ENCODE measurements around the gene KIAA1755. TPM values are rescaled to one million over a fixed set of nuclear protein-coding genes. Genes with fewer than 3 reads are reported as not detected.
"Not testable (repeated sequence)": the region's sequence is repeated elsewhere in the genome, so short reads cannot be mapped to it uniquely, and the experiment has no call there.

KIAA1755 gene
- total RNA-seq, 1 donor from 2014 or later = not detected

DNA sequence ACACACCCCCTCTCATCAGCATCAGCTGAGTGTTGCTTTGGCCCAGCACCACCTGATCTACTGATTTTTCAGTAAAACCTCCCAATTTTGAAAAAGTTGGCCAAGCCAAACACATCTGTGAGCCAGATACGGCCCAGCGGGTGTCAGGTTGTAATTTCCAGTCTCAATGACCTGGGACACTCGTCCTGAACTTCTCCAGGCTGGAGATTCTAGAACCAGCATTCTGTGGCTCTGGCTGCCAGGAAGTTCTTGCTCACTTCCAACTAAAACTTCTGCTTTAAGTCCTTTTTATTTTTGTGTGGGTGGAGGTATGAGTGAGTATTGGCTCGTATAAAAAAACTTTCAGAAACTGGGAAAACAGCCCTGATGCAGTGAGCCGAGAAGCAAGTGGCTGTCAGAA, 5.1 kb downstream of the KIAA1755 start:
- Mint-ChIP-seq H3K4me1 (no peaks in the 10 kb centered on the region), H3K27me3 (peaks cover 21% of the 10 kb centered on the region), H3K36me3 (ENCODE audit: low read depth) (no peaks in the 10 kb centered on the region), H3K27ac (no peak overlapping the region), H3K9me3 (no peaks in the 10 kb centered on the region), H3K4me3 (no peak overlapping the region)
- ChIA-PET CTCF (no interaction called here), POLR2A (no interaction called here)
- no peak for ATAC-seq (ENCODE audit: low read depth)
- no peak for DNase-seq
- intact Hi-C loops (cut with micrococcal nuclease) = no loop called here
- no peak for TF ChIP-seq CTCF (IDR thresholded peaks at IDR 0.05)

GRCh38 chr20:38254621-38255020, 5.9 kb downstream of the KIAA1755 start:
- H3K36me3 Mint-ChIP-seq (ENCODE audit: low read depth); H3K9me3 Mint-ChIP-seq; ATAC-seq (ENCODE audit: low read depth); H3K4me1 Mint-ChIP-seq; DNase-seq; POLR2A ChIA-PET; H3K27ac Mint-ChIP-seq; intact Hi-C loops (cut with micrococcal nuclease); H3K4me3 Mint-ChIP-seq: not testable (repeated sequence)
- CTCF ChIA-PET = interaction anchor here (0.7 kb wide), 1 partner anchor 477 kb away, joined by 4 read pairs; no protein-coding TSS in a partner anchor
- H3K27me3 Mint-ChIP-seq = peaks cover 16% of the 10 kb centered on the region

- no peak for ATAC-seq (ENCODE audit: low read depth)
- intact Hi-C loops (cut with micrococcal nuclease) = no loop called here
- ChIA-PET POLR2A (no interaction called here), CTCF (no interaction called here)
- Mint-ChIP-seq H3K9me3 (no peaks in the 10 kb centered on the region), H3K4me3 (no peak overlapping the region), H3K4me1 (no peaks in the 10 kb centered on the region), H3K27me3 (peaks cover 8% of the 10 kb centered on the region), H3K36me3 (ENCODE audit: low read depth) (no peaks in the 10 kb centered on the region), H3K27ac (no peak overlapping the region)
- DNase-seq = no peak
- no peak for TF ChIP-seq CTCF (IDR thresholded peaks at IDR 0.05)
These were observed 7.0 kb downstream of the KIAA1755 start for GRCh38 chr20:38253571-38253970.

GRCh38 chr20:38252292-38253288, 7.9 kb downstream of the KIAA1755 start:
- no peaks in the 10 kb centered on the region for H3K36me3 Mint-ChIP-seq (ENCODE audit: low read depth)
- no peak for TF ChIP-seq CTCF (IDR thresholded peaks at IDR 0.05)
- DNase-seq = no peak
- ATAC-seq (ENCODE audit: low read depth) = no peak
- H3K9me3 Mint-ChIP-seq = no peaks in the 10 kb centered on the region
- H3K27me3 Mint-ChIP-seq = peaks cover 4% of the 10 kb centered on the region
- CTCF ChIA-PET = no interaction called here
- POLR2A ChIA-PET = no interaction called here
- H3K4me1 Mint-ChIP-seq = no peaks in the 10 kb centered on the region
- H3K27ac Mint-ChIP-seq = no peak overlapping the region
- no peak overlapping the region for H3K4me3 Mint-ChIP-seq
- intact Hi-C loops (cut with micrococcal nuclease) = no loop called here

DNA sequence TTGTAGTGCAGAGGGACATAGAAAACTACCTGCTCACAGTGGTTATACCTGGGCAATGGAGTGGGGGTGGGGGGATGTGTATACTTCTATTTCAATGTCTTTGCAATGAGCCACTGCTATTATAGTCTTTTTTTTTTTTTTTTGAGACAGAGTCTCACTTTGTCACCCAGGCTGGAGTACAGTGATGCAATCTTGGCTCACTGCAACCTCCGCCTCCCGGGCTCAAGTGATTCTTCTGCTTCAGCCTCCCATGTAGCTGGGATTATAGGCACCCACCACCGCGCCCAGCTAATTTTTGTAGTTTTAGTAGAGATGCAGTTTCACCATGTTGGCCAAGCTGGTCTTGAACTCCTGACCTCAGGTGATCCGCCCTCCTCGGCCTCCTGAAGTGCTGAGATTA, 9.1 kb downstream of the KIAA1755 start:
- intact Hi-C loops (cut with micrococcal nuclease); DNase-seq; ATAC-seq (ENCODE audit: low read depth); H3K4me3 Mint-ChIP-seq; CTCF ChIA-PET; POLR2A ChIA-PET; H3K27ac Mint-ChIP-seq; H3K9me3 Mint-ChIP-seq; H3K36me3 Mint-ChIP-seq (ENCODE audit: low read depth); H3K4me1 Mint-ChIP-seq: not testable (repeated sequence)
- H3K27me3 Mint-ChIP-seq = peaks cover 12% of the 10 kb centered on the region

- Mint-ChIP-seq H3K4me3 (no peak overlapping the region), H3K27me3 (peaks cover 12% of the 10 kb centered on the region), H3K27ac (no peak overlapping the region)
These were observed 9.9 kb downstream of the KIAA1755 start for GRCh38 chr20:38250609-38251008.

More at GRCh38 chr20:38250609-38251008, 9.9 kb downstream of the KIAA1755 start:
- Mint-ChIP-seq H3K4me1 (no peaks in the 10 kb centered on the region), H3K9me3 (no peaks in the 10 kb centered on the region), H3K36me3 (ENCODE audit: low read depth) (no peaks in the 10 kb centered on the region)
- intact Hi-C loops (cut with micrococcal nuclease) = no loop called here
- ATAC-seq (ENCODE audit: low read depth) (no peak), DNase-seq (no peak)
- POLR2A ChIA-PET = no interaction called here
- no peak for TF ChIP-seq CTCF (IDR thresholded peaks at IDR 0.05)
- CTCF ChIA-PET = no interaction called here

Measured in activated B cell treated with CpG ODN at 0.5 μM for 24 hours (primary cell).